ENCODE data around the gene TMPRSS6.

TMPRSS6 gene

DNA sequence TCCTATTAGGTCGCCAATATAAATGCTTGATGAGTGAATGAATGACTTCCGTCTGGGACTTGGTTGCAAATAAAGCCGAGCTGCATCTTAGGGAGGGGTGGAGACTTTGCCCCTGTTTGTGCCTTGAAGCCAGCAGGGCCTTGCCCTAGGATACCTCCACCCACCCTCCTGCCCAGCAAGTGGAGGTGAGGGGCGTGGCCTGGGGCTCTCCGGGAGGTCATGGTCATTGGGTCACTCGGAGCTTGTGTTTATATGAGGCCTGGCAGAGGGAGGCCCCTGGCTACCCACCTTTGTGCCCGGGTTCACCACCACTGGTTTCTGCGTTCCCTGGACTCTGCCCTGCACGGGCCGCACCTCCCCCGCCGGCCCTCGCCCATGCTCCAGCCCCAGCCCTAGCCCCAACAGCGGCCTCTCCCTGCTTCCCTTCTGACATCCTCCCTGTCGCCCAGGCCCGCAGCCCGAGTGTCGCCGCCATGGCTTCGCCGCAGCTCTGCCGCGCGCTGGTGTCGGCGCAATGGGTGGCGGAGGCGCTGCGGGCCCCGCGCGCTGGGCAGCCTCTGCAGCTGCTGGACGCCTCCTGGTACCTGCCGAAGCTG lies 85.7 kb downstream of the TMPRSS6 start:
- TF ChIP-seq, protein P1, sequence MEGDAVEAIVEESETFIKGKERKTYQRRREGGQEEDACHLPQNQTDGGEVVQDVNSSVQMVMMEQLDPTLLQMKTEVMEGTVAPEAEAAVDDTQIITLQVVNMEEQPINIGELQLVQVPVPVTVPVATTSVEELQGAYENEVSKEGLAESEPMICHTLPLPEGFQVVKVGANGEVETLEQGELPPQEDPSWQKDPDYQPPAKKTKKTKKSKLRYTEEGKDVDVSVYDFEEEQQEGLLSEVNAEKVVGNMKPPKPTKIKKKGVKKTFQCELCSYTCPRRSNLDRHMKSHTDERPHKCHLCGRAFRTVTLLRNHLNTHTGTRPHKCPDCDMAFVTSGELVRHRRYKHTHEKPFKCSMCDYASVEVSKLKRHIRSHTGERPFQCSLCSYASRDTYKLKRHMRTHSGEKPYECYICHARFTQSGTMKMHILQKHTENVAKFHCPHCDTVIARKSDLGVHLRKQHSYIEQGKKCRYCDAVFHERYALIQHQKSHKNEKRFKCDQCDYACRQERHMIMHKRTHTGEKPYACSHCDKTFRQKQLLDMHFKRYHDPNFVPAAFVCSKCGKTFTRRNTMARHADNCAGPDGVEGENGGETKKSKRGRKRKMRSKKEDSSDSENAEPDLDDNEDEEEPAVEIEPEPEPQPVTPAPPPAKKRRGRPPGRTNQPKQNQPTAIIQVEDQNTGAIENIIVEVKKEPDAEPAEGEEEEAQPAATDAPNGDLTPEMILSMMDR (conservative IDR thresholded peaks at IDR 0.05; ENCODE audit: low read depth, low read length), result no peak
- DNase-seq (ENCODE audit: low read depth), result no peak
- H3K4me3 ChIP-seq (ENCODE audit: low read length), result no peak overlapping the region

DNA sequence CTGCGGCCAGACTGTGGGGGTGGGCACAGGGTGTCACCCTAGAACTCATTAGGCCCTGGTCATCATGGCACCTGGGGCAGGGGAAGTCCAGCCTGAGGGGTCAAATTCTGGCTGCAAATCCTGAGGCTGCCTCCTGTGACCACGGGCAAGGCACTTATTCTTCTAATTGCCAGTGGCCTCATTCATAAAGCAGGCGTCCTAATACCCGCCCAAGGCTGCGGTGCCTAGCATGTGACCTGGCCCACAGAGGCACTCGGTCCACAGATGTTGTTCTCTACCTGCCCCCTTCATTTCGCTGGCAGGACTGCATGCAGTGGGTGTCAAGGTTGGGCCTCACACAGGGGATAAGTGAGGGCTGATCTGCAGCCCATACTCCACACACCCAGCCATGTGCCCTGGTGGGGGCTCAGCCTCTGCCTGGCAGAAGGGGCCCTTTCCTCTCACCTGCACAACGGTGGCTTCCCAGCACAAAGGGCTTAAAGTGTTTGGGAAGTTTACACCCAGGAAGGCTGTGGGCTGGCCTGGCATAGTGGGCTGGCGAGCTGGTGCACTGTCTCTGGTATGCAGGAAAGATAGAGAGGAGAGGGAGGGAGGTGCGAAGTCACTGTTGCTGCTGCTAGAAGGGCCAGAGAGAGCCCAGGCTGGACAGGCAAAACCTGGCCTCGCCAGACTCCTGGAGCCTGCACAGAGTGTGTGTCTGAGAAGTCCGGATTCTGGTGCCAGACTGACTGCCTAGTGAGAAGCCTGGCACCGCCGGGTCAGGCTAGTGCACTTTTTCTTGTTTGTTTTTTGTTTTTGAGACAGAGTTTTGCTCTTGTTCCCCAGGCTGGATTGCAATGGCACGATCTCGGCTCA lies 86.8 kb downstream of the TMPRSS6 start:
- H3K4me3 ChIP-seq (ENCODE audit: low read length), result no peak overlapping the region
- no peak for DNase-seq (ENCODE audit: low read depth)
- TF ChIP-seq, protein P1 (conservative IDR thresholded peaks at IDR 0.05; ENCODE audit: low read depth, low read length), result peak; percentile 8

DNA sequence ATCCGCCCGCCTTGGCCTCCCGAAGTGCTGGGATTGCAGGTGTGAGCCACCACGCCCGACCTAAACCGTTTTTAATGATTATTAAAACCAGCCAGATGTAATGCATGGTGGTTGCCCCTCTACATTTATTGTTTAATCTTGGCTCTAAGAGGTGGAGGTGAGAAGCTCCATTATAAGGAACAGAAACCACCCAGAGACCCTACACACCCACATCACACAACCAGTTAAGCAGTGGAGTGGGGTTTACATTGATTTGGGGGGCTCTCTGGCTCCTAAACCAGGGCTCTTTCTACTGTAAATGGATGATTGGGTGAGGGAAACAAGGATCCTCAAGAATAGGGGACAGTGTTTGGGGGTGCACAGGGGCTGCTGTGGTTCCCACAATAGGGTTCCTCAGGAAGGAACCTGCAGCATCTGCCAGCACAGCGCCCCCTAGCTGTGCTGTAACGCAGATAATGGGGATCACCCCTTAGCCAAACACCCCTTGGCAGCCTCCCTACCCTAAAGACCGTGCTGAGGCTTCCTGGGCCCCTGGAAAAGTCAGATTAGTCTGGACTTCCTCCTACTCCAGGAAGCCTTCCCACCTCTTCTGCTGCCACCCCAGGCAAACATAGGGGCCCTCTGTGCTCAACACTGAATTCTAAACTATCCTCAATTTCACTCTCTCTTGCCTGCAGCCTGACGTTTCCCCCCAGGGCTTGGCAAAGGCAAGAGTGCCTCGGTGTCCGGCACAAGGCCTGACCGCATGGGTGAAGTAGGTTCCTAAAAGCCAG lies 87.6 kb downstream of the TMPRSS6 start:
- TF ChIP-seq, protein P1 (conservative IDR thresholded peaks at IDR 0.05; ENCODE audit: low read depth, low read length), result peak; percentile 91
- no peak overlapping the region for H3K4me3 ChIP-seq (ENCODE audit: low read length)
- no peak for DNase-seq (ENCODE audit: low read depth)

DNA sequence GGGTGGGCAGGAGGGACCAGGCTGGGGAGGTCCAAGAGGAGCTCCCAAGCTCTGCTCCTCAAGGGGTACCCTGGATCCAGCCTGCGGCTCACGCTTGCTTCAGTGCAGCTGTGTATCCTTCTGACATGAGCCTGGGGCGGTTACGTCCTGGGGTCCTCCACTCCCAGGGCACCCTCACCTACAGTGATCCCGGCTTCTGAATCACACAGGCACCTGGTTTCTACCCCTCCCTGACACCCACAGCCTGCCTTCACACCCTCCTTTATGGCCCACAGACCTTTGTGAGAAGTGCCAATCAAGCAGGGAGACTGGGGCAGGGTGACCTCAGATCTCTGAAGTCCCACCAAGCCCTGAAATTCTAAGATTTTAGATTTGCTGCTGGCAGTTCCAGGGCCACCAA lies 88.5 kb downstream of the TMPRSS6 start:
- TF ChIP-seq, protein P1 (conservative IDR thresholded peaks at IDR 0.05; ENCODE audit: low read depth, low read length), result no peak
- no peak for DNase-seq (ENCODE audit: low read depth)
- no peak overlapping the region for H3K4me3 ChIP-seq (ENCODE audit: low read length)

DNA sequence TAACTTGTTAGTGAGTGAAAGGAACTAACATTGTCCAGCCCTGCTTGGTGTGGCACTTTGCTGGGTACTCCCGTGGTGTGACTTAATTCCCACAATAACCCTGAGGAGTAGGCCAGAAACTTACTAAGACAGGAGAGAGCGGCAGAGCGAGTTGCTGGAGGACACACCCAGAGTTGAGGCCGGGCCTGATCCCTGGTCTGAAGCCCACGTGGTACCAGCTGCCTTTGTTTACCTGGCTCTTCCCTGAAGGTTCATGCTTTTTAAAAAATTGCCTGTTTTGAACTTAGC lies 89.4 kb downstream of the TMPRSS6 start:
- TF ChIP-seq, protein P1 (conservative IDR thresholded peaks at IDR 0.05; ENCODE audit: low read depth, low read length), result no peak
- peak overlapping the region; percentile 81 for H3K4me3 ChIP-seq (ENCODE audit: low read length)
- no peak for DNase-seq (ENCODE audit: low read depth)

DNA sequence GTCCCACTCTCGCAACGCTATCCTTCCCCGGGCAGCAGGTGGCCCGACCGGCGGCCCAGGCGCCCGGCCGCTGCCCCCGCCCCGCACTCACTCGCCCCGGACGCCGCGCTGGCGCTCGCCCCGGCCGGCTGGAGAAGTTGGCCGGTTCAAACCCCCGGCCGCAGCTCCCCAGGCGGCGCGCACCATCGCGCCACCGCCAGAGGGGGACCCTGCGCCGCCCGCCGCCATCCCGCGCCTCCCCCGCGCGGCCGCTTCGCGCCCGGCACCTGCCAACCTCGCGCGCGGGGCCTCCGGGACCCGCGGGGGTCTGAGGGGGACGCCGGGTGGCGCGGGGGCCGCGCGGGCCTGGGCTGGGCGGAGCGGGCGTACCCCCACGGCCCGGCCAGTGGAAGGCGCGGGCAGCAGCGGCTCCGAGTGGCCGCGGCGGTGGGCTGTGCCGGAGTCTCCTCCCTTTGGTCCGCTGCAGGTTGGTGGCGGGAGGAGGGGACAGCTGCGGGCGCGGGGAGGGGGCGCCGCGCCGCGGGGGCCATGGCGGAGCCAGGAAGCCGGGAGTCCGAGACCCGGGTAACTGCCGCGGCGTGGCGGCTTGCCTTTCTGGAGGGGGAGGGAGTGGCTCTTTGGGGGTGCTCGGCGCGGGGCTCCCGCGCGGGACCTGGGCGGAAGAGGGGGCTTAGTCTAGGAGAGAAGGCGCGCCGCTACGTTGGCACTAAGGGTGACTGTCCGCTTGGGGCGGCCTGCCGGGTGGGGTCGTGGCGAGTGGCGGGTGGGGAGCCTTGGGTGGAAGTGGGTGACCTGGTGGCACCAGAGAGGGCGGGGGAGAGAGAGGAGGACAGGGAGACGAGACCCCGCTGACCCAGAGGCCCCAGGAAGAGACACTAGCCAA lies 90.0 kb downstream of the TMPRSS6 start, which contains the start of the genes MPST and TST:
TSS of gene MPST (plus strand) at position 434 of the 883 bp plus-strand sequence. CDS start at position 529, 95 bp downstream.
TSS of gene TST (minus strand) at position 139 of the 883 bp plus-strand sequence. CDS start 715 bp downstream, outside the sequence.
- no peak for DNase-seq (ENCODE audit: low read depth)
- TF ChIP-seq, protein P1 (conservative IDR thresholded peaks at IDR 0.05; ENCODE audit: low read depth, low read length), result no peak

More for the DNA sequence above, 90.0 kb downstream of the TMPRSS6 start, which contains the start of the genes MPST and TST:
- H3K4me3 ChIP-seq (ENCODE audit: low read length), result peak within 1 kb of the TSS; percentile 81
